ENCODE data around the gene FILIP1. TPM values are rescaled to one million over a fixed set of nuclear protein-coding genes. Genes with fewer than 3 reads are reported as not detected.

FILIP1 gene
- total RNA-seq, 4 donors from 2014 or later: 6.0 to 12.3 (median 7.2) TPM

DNA sequence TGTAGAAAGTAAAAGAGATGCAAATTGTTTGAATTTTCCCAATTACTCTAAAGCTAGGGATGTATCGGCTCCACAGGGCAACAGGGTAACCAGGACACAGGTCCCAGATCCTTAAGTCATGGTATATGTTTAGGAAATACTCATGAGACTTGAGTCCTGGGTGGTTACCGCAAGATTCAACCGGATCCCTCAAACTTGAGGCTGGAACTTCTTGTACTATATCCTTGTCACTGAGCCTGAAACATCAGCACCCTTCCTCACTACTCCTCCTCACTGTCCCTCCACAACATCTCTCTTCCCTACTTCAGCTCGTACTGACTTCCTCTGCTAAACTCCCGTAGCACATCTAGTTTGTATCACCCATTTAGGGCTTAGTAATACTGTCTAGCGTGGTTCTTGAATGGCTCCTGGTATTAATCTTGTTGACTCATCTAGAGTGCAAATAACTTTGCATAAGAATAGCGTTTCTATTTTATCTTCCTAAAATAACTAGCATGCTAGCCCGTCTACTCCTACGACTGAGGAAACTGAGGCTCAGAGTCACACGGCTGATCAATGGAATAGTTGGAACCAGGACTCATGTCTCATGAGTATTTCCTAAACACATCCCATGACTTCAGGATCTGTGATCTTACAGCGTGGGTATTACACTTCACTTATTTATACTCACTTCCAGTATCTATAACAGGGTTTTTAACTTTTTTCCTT lies 72.1 kb downstream of the FILIP1 start:
- in situ Hi-C loops (cut with MboI; ENCODE audit: low pct_ligation_motif_present in 1 of 4, low pct_unique_long_range_greater_than_20kb in 1 of 4, low sequenced_read_pairs in 3 of 4): no loop called here
- H3K9me3 ChIP-seq: no peaks in the 10 kb centered on the region
- no peak for DNase-seq
- H3K27ac ChIP-seq: no peak overlapping the region
- no peaks in the 10 kb centered on the region for H3K27me3 ChIP-seq
- no peaks in the 10 kb centered on the region for H3K36me3 ChIP-seq
- WGBS, 2 donors (ENCODE audit: low coverage in 1 of 2): 85% methylated on average over 8 to 11 of the region's 11 CpGs
- no peak overlapping the region for H3K4me3 ChIP-seq
- no peak for TF ChIP-seq POLR2AphosphoS5 (IDR thresholded peaks at IDR 0.05)
- TF ChIP-seq, protein P1, sequence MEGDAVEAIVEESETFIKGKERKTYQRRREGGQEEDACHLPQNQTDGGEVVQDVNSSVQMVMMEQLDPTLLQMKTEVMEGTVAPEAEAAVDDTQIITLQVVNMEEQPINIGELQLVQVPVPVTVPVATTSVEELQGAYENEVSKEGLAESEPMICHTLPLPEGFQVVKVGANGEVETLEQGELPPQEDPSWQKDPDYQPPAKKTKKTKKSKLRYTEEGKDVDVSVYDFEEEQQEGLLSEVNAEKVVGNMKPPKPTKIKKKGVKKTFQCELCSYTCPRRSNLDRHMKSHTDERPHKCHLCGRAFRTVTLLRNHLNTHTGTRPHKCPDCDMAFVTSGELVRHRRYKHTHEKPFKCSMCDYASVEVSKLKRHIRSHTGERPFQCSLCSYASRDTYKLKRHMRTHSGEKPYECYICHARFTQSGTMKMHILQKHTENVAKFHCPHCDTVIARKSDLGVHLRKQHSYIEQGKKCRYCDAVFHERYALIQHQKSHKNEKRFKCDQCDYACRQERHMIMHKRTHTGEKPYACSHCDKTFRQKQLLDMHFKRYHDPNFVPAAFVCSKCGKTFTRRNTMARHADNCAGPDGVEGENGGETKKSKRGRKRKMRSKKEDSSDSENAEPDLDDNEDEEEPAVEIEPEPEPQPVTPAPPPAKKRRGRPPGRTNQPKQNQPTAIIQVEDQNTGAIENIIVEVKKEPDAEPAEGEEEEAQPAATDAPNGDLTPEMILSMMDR (IDR thresholded peaks at IDR 0.05): no peak
- no peak for TF ChIP-seq EP300 (IDR thresholded peaks at IDR 0.05; ENCODE audit: low read depth)
- TF ChIP-seq POLR2A (IDR thresholded peaks at IDR 0.05): no peak
- peaks cover 0 to 15% (median 0%) of the 10 kb centered on the region in 4 donors for H3K4me1 ChIP-seq
- intact Hi-C loops (cut with DNase I; ENCODE audit: low total_unique reads): no loop called here

DNA sequence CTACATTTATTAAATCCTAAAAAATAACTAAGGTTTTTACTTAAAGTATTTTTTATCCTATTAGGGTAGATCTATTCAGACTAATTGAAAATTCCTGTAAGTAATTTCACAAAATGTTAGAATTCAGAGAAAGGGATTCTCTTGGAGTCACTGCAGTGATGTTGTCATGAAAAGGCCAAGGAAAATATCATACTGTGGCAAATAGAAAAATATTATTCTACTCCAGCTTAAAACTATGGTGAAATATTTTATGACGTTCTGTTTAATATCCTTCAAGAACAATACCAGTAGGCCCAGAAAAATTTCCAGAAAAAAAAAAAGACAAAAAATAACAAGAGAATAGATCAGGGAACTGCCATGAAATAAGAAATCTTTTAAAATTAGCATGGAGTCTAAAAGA lies 73.6 kb downstream of the FILIP1 start:
- Histone ChIP-seq H3K4me1 (peaks cover 0 to 11% (median 0%) of the 10 kb centered on the region in 4 donors), H3K4me3 (no peak overlapping the region), H3K9me3 (no peaks in the 10 kb centered on the region), H3K27ac (no peak overlapping the region), H3K27me3 (no peaks in the 10 kb centered on the region), H3K36me3 (no peaks in the 10 kb centered on the region)
- intact Hi-C loops (cut with DNase I; ENCODE audit: low total_unique reads): no loop called here
- TF ChIP-seq, protein P1 (IDR thresholded peaks at IDR 0.05): no peak
- no peak for TF ChIP-seq EP300 (IDR thresholded peaks at IDR 0.05; ENCODE audit: low read depth)
- no peak for TF ChIP-seq POLR2AphosphoS5 (IDR thresholded peaks at IDR 0.05)
- no peak for TF ChIP-seq POLR2A (IDR thresholded peaks at IDR 0.05)
- DNase-seq: no peak
- WGBS, 2 donors (ENCODE audit: low coverage in 1 of 2): 73 to 77% methylated on average over 1 of the region's 1 CpG
- in situ Hi-C loops (cut with MboI; ENCODE audit: low pct_ligation_motif_present in 1 of 4, low pct_unique_long_range_greater_than_20kb in 1 of 4, low sequenced_read_pairs in 3 of 4): no loop called here

DNA sequence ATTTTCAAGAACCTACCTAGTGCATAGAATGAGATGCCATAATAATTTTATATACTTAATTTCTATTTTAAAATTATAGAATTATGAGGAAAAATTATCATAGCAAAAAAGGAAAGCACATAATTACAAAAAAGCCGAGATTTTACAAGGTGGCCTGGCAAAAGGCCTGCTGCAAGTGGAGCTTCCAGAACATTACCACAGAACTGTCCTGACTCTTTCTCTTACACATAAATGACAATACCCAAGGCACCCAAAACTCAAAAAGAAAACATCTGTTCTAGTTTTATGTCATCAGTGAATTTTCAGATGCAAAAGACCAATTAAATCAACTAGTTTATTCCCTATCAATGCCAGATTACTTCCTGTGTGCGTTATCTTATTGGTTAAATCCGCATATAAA lies 74.2 kb downstream of the FILIP1 start:
- Histone ChIP-seq H3K4me3 (no peak overlapping the region), H3K27me3 (no peaks in the 10 kb centered on the region), H3K36me3 (no peaks in the 10 kb centered on the region), H3K27ac (no peak overlapping the region), H3K4me1 (peaks cover 0 to 17% (median 0%) of the 10 kb centered on the region in 4 donors), H3K9me3 (no peaks in the 10 kb centered on the region)
- WGBS, 2 donors (ENCODE audit: low coverage in 1 of 2): 89 to 90% methylated on average over 3 of the region's 3 CpGs
- intact Hi-C loops (cut with DNase I; ENCODE audit: low total_unique reads) (no loop called here), in situ Hi-C loops (cut with MboI; ENCODE audit: low pct_ligation_motif_present in 1 of 4, low pct_unique_long_range_greater_than_20kb in 1 of 4, low sequenced_read_pairs in 3 of 4) (no loop called here)
- no peak for TF ChIP-seq EP300 (IDR thresholded peaks at IDR 0.05; ENCODE audit: low read depth)
- TF ChIP-seq, protein P1 (IDR thresholded peaks at IDR 0.05): no peak
- TF ChIP-seq POLR2AphosphoS5 (IDR thresholded peaks at IDR 0.05): no peak
- TF ChIP-seq POLR2A (IDR thresholded peaks at IDR 0.05): no peak
- DNase-seq: no peak

DNA sequence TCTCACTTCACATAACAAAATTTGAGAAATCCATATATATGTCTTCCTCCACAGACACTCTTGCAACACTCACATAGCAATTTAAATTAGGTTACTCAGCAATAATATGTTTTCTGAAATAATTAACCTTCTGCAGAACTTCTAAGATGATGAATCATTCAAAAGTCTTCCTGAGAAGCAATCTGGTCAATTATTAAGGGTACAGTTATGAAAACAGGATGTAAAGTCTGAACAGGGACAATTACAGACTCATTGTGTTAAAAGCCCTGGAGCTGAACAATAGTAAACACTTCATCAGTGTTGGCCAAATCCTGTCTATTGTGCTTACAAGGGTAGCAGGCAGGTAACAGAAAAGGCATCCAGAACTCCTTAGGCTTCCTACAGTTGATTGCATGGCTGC lies 75.4 kb downstream of the FILIP1 start:
- in situ Hi-C loops (cut with MboI; ENCODE audit: low pct_ligation_motif_present in 1 of 4, low pct_unique_long_range_greater_than_20kb in 1 of 4, low sequenced_read_pairs in 3 of 4): no loop called here
- Histone ChIP-seq H3K27ac (peak overlapping the region in 1 of 4 donors; percentile 18), H3K27me3 (no peaks in the 10 kb centered on the region), H3K4me1 (peaks cover 0 to 27% (median 3%) of the 10 kb centered on the region in 4 donors), H3K36me3 (no peaks in the 10 kb centered on the region), H3K9me3 (no peaks in the 10 kb centered on the region), H3K4me3 (no peak overlapping the region)
- DNase-seq: no peak
- TF ChIP-seq, protein P1 (IDR thresholded peaks at IDR 0.05): no peak
- intact Hi-C loops (cut with DNase I; ENCODE audit: low total_unique reads): no loop called here
